ENCODE data around the gene ANKRD1. TPM values are rescaled to one million over a fixed set of nuclear protein-coding genes. Genes with fewer than 3 reads are reported as not detected.

ANKRD1 gene
- total RNA-seq, 1 donor from 2014 or later = not detected

GRCh38 chr10:90935581-90936275, 14.8 kb upstream of the ANKRD1 start:
- intact Hi-C loops (cut with micrococcal nuclease) = no loop called here

DNA sequence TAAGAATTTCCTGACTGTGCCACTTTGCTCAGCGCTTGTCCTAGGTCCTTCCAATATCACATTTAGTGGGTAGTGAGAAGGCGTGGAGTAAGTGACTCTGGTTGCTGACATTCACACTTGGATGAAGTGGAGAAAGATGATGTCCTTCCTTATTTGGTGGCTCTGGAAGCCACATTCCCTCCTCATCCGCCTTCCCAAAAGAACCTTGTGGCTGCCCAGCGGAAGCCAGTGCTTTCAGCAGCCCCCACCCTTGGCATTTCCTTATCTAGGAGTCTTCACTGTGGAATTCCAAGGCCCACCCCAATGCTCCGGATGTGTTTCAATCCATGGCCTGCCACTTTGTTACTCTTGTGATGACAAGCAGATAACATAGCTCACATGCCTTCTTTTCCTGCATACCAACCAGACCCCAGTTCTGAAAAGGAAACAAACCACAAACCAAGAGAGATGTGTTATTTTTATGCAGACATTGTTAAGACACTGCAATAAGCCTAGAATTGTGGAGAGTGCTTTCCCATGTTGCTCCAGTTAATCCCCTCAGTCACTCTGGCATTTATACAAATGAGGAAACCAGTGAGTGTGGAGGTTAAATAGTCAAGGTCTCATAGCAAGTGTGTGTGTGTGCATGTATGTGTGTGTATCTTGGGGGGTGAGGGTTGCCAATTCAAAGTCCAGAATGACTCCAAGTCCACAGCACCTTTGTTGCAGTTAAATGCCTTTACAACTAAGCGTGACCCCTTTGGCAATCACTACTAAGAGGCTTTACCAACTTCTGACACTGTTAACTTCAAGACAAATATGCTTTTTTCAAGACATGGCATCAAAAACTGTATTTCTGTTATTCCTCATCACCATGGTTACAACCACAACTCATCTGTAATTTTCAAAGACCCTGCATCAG, 10.3 kb upstream of the ANKRD1 start:
- intact Hi-C loops (cut with micrococcal nuclease) = no loop called here

- intact Hi-C loops (cut with micrococcal nuclease) = no loop called here
Observed at GRCh38 chr10:90930070-90930837, 9.4 kb upstream of the ANKRD1 start.

GRCh38 chr10:90929179-90929578, 8.3 kb upstream of the ANKRD1 start:
- intact Hi-C loops (cut with micrococcal nuclease) = no loop called here

DNA sequence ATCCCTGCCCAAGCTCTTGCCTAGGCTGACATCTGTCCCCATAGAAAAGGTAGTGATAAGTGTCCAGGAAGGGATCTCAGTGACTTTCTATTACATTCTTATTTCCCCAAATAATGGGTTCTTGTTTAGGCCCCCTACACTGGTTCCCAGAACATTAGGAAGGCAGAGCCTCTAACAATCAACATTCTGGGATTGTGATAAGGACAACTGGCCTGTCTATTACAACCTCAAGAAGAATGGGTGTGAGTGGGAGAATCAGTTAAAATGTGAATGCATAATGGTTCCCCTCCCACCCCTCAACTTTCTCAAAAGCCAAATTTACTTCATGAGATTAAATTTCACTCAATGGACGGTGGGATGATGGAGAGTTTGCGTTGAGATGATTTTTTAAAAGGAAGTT, 6.4 kb upstream of the ANKRD1 start:
- intact Hi-C loops (cut with micrococcal nuclease) = no loop called here

DNA sequence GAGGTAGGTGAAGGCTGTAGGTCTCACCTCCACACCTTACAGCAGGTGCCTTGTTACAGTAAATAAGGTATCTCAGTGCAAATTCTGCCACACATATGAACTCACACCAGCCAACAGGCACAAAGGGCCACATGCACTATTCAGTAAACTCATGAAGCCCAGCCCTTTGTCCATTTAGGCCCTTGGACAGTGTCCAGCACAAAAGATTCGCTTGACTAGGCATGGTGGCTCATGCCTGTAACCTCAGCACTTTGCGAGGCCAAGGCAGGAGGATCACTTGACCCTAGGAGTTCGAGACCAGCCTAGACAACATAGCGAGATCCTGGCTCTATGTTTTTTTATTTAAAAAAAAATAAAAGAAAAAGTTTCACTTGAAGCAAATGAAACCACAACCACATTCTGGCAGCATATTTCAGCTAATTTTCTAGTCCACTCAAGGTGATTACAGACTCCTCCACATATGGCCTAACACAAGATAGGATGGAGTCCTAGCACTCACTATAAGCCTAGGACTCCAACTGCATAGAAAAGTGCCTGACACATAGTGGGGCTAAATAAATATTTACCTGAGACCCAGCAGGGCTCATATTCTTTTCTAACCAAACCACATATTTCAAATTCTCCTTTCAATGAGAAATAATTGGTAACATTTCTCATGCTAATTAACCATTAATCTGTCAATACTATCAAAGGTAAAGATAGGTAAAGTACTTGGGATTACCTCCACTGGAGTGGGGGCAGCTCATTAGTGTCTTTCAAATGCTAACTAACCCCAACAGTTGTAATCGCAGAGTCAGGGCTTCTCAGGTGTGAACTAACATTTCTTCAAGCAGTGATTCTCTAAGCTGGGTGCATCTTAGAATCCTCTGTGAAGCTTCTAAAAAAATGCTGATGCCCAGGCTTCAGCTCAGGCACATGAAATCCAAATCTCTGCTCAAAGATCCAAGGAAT, 4.5 kb upstream of the ANKRD1 start:
- intact Hi-C loops (cut with micrococcal nuclease) = no loop called here

DNA sequence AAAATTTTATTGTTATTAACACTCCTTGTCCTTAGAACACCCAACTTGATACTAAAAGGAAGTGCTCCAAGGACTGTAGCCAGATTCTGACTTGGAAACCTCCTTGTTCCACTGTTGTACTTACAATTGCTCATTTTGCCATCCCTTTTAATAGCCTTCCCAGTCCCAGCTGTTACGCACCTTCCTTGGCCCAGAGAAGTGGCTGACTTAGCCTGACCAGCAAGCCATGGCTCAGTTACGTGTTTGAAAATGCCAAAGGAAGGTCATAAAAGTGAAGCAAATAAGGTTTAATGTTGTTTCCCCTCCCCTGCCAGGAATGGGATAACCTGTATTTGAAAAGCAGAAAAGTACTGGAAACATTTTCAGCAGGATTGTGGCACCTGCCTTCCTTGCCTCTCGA, 3.7 kb upstream of the ANKRD1 start:
- intact Hi-C loops (cut with micrococcal nuclease) = no loop called here

DNA sequence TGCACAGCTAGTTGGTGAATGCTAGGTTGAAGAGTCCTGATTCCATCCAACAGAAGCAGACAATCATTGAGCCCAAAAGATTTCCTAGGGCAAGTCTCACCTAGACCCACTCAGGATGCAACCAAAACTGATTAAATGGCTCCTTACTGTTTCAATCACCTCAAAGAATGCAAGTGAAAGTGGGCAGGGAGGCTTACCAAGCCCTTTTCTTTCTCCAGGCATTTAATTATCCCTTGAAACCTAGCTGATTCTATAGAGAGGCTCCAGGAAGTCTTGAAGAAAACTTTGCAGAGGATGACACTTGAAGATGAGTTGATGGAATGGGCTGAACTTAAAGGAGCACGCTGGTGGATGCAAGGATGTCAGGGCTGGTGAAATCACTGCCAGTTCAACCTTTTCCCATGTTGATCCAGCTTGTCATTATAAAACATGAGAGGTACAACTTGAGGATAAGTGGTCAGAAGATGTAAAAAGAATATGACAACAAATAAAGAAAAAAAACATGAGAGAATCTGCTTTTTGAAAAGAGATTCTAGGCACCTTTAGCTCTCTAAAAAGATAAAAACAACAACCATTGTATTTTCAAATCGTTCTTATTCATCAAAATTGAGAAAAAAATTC, 2.3 kb upstream of the ANKRD1 start:
- intact Hi-C loops (cut with micrococcal nuclease) = no loop called here

GRCh38 chr10:90921906-90922305, 1.0 kb upstream of the ANKRD1 start:
- intact Hi-C loops (cut with micrococcal nuclease) = no loop called here

GRCh38 chr10:90919683-90920574, 958 bp downstream of the ANKRD1 start:
- intact Hi-C loops (cut with micrococcal nuclease) = no loop called here

- intact Hi-C loops (cut with micrococcal nuclease) = no loop called here
Observed at GRCh38 chr10:90917968-90918318, 2.9 kb downstream of the ANKRD1 start.

- intact Hi-C loops (cut with micrococcal nuclease) = no loop called here
Observed at GRCh38 chr10:90917238-90917967, 3.5 kb downstream of the ANKRD1 start.

- intact Hi-C loops (cut with micrococcal nuclease) = no loop called here
Observed at GRCh38 chr10:90916392-90917237, 4.3 kb downstream of the ANKRD1 start.

GRCh38 chr10:90915766-90916075, 5.2 kb downstream of the ANKRD1 start:
- intact Hi-C loops (cut with micrococcal nuclease) = no loop called here

DNA sequence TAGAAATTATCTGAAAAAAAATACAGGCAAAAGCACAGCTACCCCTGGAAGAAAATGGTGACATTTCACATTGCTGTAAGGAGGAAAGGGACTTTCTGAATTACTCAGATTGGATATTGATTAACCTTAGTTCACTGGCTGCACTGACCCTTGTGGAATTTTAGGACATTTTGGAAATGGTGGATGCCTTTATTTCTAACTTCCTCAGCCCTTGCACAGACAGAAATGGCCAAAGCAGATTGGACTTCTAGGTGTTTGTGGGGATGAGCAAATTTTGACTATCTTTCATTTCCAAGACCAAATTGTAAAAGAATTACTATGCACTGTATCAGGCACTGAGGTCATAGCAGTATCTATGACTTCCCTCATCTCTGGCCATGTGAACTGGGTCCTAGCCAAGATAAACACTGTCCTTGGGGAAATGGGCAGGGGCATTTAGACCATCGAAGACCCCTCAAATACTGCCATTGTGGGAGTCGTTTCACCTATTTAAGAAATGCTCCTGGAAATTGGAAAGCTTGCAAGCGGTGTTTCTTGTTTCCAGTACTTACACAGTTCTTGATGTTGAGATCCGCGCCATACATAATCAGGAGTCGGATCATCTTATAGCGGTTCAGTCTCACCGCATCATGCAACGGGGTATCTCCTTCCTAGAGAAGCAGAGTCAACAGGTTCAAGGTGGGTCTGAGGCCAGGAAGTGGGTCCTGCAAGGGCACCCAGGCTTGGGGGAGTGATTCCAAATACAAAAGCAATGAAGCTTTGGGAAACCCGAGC, 5.7 kb downstream of the ANKRD1 start:
- intact Hi-C loops (cut with micrococcal nuclease) = no loop called here

DNA sequence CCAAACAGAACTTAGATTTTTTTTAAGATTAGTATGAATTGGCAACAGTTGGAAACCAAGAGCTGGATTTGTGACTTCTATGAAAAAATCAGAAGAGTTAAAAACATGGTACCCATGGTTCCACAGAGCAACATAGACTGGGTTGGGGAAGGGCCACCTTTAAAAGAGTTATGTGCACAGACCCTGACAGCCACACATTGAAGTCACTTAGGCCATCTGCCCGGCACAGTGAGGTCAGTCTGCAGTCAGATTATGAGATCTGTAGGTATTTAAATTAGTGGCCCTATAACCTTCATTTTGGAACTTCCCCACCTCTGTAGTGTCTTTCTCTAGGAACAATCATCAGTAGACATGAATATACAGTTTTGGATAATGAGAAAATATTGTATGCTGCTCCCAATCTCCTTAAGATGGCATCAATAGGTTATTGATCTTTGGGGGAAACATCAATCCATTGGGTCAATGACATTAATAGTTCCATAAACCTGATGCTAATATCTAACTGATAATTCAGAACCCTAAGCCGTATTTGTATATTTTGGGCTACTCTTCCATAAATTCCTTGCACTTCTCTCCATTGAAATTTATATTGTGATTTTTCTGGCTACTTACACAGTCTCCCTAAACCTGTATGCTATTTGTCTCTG, 7.0 kb downstream of the ANKRD1 start:
- intact Hi-C loops (cut with micrococcal nuclease) = no loop called here

Data from T-helper 2 cell treated with Interferon-gamma antibody and Interleukin-4, amounts not matched to agents 100 ng/mL and 5 ng/mL, for 36 hours (primary cell).